Left hindlimb (tissue), 1 donor: Measurements from ENCODE around the gene AMN.

ENCODE experiments used
- DNase-seq: peaks from one replicate; pipeline ENCODE4 v3.0.0-alpha.2; 2018

The AMN gene

DNA sequence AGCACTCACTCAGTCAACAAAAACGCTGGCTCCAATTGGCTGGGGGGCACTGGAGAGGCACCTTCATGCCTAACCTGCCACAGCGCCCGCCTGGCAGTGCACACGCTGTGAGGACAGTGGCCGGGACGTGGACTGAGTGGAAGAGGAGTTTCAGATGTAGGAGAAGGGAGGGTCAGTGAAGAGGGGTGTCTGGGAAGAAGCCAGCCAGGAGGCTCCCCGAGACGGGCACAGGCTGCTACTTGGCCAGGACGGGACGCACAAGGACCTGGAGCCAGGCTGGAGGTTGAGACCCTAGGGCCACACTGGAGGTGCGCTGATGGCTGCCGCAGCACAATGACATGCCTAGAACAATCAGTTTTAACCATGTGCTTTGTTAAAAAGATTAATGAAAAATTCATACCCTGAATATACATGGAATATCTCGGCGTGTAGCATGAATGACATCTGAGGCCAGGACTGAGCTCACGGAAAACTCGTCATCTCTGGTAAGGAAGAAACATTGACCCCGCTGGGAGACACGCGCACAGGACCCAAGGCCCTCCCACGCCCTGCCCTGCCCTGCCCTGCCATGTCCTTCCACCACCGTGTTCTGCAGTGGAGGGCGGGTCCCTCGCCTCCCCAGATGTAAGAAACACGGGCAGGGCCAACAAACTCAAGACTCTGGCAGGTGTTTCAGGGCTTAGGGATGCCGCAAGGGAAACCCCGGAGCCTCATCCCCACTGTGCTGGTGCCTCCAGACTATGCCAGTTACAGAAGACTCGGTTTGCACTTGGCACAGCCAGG, 25.0 kb downstream of the AMN start:
- no peak for DNase-seq

GRCh38 chr14:102948698-102949061, 26.2 kb downstream of the AMN start:
- no peak for DNase-seq

DNA sequence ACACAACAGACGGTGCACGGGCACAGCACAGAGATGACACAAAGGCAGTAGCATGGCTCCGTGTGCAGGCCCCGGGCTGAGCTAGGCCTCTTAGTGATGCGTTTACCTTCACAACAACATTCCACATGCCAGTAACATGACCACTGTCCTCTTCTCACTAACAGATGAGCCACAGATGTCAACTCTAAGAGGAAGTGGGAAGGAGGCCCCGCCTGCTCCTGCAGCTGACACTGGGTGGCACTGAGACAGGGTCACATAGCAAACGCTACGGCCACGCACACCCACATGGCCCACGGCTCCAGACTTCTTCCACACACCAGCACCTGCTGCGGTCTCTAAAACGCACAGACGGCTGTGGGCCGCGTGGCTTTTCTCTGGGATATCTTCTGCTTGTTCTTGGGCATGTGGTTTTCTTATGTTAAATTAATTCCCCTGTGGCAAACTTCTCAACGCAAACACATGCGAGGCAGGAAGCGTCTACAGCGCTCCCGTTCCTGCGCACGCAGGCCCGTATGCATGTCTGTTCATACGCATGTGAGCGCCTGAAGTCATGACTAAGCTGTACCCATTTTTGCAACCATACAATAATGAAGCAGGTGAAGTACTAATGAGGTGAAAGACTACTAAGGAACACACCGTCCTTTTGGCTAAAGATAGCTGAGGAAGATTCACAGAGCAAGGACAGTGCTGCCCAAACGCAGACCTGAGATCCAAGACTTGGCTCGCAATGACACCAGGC, 26.8 kb downstream of the AMN start:
- DNase-seq: no peak

- DNase-seq: no peak
Observed at GRCh38 chr14:102949801-102950451, 27.5 kb downstream of the AMN start.

DNA sequence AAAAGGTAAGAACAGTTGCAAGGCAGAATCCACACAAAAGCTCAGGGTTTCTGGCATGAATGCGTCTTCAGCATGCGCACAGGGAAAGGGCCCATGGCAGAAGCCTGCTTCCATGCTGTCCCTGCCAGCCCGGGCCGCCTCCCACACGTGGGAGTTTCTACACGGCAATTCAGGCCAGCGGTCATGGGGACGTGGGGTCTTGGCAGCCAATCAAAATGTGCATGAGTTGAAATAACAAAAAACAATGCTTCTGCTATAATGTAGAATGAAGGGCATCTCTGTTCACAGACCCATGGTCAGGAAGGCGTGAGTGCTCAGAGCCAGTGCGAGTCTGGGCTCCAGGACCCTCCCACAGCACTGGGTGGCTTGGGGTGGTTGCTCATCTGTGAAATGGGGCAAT, 28.6 kb downstream of the AMN start:
- no peak for DNase-seq

GRCh38 chr14:102951799-102952198, 29.3 kb downstream of the AMN start:
- DNase-seq: no peak

GRCh38 chr14:102952276-102952675, 29.8 kb downstream of the AMN start:
- no peak for DNase-seq

DNA sequence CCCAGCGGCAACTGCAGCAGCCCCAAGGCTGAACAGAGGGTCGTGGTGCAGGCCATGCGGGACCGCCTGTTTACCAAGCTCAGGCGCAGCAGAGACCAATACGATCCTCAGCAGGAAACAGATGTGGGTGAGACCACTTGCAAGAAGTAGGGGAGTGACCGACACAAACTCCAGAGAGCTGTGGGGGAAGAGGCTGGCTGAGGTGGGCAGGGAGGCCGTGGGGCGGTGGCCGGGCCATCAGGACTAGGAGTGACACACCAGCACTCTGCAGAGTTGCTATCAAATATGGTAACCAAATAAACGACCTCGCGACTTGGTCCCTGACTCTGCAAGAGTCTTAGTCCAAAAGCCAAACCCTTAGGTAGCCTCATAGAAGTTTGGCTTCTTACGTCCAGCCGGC, 30.6 kb downstream of the AMN start:
- DNase-seq: no peak

- no peak for DNase-seq
Observed at GRCh38 chr14:102954081-102954789, 31.8 kb downstream of the AMN start.

DNA sequence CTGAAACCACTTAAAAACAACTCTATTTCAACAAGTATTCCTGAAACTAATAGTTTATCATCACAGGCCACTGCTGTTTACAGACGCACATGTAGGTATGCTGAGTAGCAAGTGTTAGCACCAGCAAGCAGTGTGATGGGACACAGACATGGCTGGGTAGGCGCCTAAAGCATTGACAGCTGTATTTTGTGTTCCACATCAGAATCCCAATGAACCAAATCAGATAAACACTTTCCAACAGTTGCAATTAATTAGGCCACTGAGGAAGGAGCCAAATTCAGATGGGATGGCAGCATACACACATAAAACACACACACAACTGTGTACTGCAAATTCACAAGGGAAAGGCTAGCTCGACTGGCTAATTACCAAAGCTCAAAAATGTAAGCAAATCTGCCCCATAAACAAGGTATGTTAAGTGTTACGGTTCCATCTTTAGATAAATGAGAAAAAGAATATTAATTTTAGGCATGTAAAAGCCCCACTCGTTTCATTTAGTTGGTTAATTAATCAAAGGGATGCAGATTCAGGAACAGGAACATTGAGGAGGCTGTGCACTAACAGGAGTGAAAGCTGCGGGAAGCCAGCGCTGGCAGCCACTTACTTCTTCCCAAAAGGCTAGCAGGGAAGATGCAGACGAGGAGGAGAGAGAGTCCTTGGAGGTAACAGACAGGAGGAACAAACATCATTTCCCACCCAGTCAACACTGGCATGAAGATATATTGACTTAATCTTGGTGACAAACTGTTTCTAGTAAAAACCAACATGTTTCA, 33.4 kb downstream of the AMN start:
- DNase-seq: no peak

DNA sequence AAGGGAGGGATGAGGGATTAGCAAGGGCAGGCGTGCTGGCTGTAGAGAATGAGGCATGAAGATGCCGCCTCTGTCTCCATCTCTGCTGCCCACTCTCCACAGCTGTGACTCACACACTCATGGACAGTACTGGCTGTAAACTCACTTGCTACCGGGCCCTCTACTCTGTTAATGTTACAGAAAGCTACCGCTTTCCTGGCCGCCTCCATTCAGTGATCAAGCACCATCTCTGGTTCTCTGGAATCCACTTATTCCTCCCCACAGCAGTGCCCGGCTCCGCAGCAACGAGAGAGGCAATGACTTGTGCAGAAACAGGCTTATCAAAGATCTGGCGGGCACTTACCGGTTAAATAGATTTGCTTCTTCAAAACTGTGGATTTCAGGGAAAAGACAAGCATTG, 34.8 kb downstream of the AMN start:
- DNase-seq: no peak

DNA sequence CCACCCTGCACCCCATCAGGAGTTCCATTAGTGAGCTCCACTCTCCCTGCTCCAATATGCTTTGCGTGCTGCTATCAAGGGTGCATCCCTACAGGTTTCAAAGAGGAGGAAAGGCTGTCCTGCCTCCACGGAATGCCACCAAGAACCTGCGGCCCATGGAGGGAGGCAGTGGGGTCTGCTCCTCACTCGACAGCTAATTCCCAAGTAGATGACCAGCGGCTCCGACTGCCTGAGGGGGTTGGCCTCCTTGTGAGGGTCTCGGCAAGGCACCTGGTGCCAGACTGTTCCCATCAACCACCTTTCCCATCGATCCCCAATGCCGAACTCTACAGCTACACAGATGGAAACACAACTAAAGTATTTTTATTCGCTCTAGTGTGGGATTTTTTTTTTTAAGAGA, 36.0 kb downstream of the AMN start:
- DNase-seq: no peak

DNA sequence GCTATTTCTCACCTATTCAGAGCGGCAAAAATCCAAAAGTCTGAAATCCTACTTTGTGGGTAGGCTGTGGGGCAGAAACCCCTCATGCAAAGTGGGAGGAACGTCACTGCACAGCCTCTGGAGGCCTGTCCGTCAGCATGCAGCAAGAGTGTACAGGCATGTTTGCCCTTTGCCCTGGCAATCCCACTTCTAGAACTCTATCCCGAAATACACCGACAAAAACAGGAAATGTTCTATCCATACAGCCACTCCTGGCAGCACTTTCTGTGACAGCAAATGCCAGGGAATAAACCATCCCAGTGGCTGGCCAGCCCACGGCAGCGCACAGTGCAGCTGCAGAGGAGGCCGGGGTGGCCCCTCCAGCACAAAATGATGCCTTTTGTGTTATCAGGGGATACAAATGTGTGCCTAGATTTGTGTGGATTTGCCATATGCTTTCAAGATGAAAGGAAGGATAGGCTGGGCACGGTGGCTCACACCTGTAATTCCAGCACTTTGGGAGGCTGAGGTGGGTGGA, 39.7 kb downstream of the AMN start:
- DNase-seq: no peak

GRCh38 chr14:102964152-102964730, 41.8 kb downstream of the AMN start:
- DNase-seq: no peak

- no peak for DNase-seq
Observed at GRCh38 chr14:102965282-102965681, 42.8 kb downstream of the AMN start.

GRCh38 chr14:102965971-102966655, 43.6 kb downstream of the AMN start:
- DNase-seq: no peak

DNA sequence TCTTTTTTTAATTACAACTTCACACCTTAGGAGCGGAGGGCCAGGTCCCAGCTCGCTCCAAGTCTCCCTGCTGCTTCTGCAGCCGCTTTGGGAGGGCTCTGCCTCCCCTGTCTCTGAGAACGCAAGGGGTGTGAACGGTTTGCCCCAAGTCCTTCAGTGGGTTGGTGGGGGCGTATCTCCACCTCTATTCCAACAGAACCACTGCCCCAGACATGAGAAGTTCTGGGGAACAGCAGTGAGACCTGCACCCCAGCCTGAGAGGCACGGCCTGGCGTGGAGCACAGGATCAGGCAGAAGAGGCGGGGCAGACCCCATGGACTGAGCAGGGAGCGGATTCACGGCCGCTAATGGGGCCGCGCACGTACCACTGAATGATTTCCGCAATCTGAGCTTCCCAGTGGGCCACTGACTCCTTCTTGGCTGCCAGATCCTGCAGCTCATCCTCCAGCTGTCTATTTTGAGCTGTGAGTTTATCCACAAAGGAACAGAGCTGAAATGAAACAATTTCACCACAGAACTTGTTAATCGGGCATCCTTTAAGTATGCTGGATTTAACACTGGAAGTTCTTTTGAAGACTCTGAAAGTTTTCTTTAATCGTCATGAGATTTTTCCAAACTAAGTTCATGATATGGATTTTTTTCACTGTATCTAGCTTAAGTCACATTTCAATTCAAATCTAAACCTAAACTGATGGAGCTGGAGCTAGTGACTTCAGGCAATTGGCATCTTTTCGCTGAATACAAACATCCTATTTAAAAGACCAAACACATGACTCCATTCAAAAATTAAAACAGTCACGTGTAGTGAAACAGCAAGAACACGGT, 44.4 kb downstream of the AMN start:
- DNase-seq: peak; percentile 75

GRCh38 chr14:102967506-102967795, 45.0 kb downstream of the AMN start:
- no peak for DNase-seq

GRCh38 chr14:102968306-102968705, 45.8 kb downstream of the AMN start:
- DNase-seq: no peak

- no peak for DNase-seq
Observed at GRCh38 chr14:102969060-102969791, 46.8 kb downstream of the AMN start.
